Liver (tissue), 9 donors: ENCODE measurements around the gene BCAR1. TPM values are rescaled to one million over a fixed set of nuclear protein-coding genes. Genes with fewer than 3 reads are reported as not detected.

Source experiments
- DNase-seq: peaks from one replicate; pipeline ENCODE4 v3.0.0-alpha.2; 2017; ENCODE audit warnings: low spot score
- H3K27ac ChIP-seq, 2 donors: one replicate each; pipeline ENCODE4 v1.7.0; 2013; ENCODE audit warnings: inconsistent platforms in 2 of 2, low read length in 2 of 2, control low read depth in 1 of 2, low read depth in 1 of 2, mild to moderate bottlenecking in 1 of 2
- H3K27me3 ChIP-seq, 4 donors: one replicate each; pipeline versions ENCODE4 v1.6.1 to v1.7.0; 2013; ENCODE audit warnings: low read length in 3 of 4, inconsistent platforms in 1 of 4, mild to moderate bottlenecking in 1 of 4, moderate library complexity in 1 of 4; ENCODE audit not compliant: control insufficient read depth in 4 of 4, insufficient read depth in 4 of 4
- H3K36me3 ChIP-seq, 4 donors: one replicate each; pipeline versions ENCODE4 v1.6.1 to v1.7.0; 2013; ENCODE audit warnings: low read length in 3 of 4, mild to moderate bottlenecking in 3 of 4, low read depth in 1 of 4, moderate library complexity in 1 of 4; ENCODE audit not compliant: control insufficient read depth in 4 of 4, insufficient read depth in 3 of 4
- H3K4me1 ChIP-seq, 4 donors: one replicate each; pipeline versions ENCODE4 v1.6.1 to v1.7.0; 2013; ENCODE audit warnings: low read length in 3 of 4, mild to moderate bottlenecking in 3 of 4, moderate library complexity in 1 of 4; ENCODE audit not compliant: control insufficient read depth in 4 of 4, insufficient read depth in 4 of 4
- H3K4me3 ChIP-seq, 3 donors: one replicate each; pipeline versions ENCODE4 v1.6.1 to v1.7.0; 2013; ENCODE audit warnings: low read length in 3 of 3, control low read depth in 1 of 3, low read depth in 1 of 3, mild to moderate bottlenecking in 1 of 3
- H3K9ac ChIP-seq, 2 donors: one replicate each; pipeline ENCODE4 v1.7.0; 2013; ENCODE audit warnings: low read length in 2 of 2, mild to moderate bottlenecking in 2 of 2, moderate library complexity in 2 of 2, control low read depth in 1 of 2, low read depth in 1 of 2
- H3K9me3 ChIP-seq, 4 donors: one replicate each; pipeline versions ENCODE4 v1.6.1 to v1.7.0; 2013; ENCODE audit warnings: low read length in 3 of 4; ENCODE audit not compliant: control insufficient read depth in 4 of 4
- EGR1 ChIP-seq, 2 donors: IDR thresholded peaks; 2 replicates each; pipeline ENCODE4 v1.6.1; 2016 to 2018; ENCODE audit warnings: antibody characterized with exemption in 2 of 2, low read depth in 2 of 2
- FOXA1 ChIP-seq: IDR thresholded peaks from 2 replicates; pipeline ENCODE4 v1.6.1; 2016; ENCODE audit warnings: antibody characterized with exemption
- FOXA2 ChIP-seq: IDR thresholded peaks from 2 replicates; pipeline ENCODE4 v1.6.1; 2016; ENCODE audit warnings: antibody characterized with exemption
- GABPA ChIP-seq, 2 donors: IDR thresholded peaks in 1 of 2; conservative IDR thresholded peaks in 1 of 2; 2 replicates each; pipeline ENCODE4 v1.6.1; 2016; ENCODE audit warnings: antibody characterized with exemption in 2 of 2, mild to moderate bottlenecking in 1 of 2, moderate library complexity in 1 of 2
- HNF4A ChIP-seq, 2 donors: conservative IDR thresholded peaks; 2 replicates each; pipeline ENCODE4 v1.6.1; 2016; ENCODE audit warnings: antibody characterized with exemption in 2 of 2, mild to moderate bottlenecking in 2 of 2
- HNF4G ChIP-seq: IDR thresholded peaks from 2 replicates; pipeline ENCODE4 v1.6.1; 2016; ENCODE audit warnings: antibody characterized with exemption
- JUND ChIP-seq, 2 donors: IDR thresholded peaks; 2 replicates each; pipeline ENCODE4 v1.6.1; 2016; ENCODE audit warnings: antibody characterized with exemption in 2 of 2
- NR2F2 ChIP-seq: IDR thresholded peaks from 2 replicates; pipeline ENCODE4 v1.6.1; 2016; ENCODE audit warnings: antibody characterized with exemption
- RAD21 ChIP-seq, 2 donors: IDR thresholded peaks; 2 replicates each; pipeline ENCODE4 v1.6.1; 2016; ENCODE audit warnings: antibody characterized with exemption in 2 of 2, mild to moderate bottlenecking in 2 of 2
- RXRA ChIP-seq, 2 donors: IDR thresholded peaks; 2 replicates each; pipeline ENCODE4 v1.6.1; 2017 to 2018; ENCODE audit warnings: antibody characterized with exemption in 2 of 2, mild to moderate bottlenecking in 1 of 2
- SP1 ChIP-seq: IDR thresholded peaks from 2 replicates; pipeline ENCODE4 v1.6.1; 2018; ENCODE audit warnings: antibody characterized with exemption, mild to moderate bottlenecking
- TAF1 ChIP-seq: conservative IDR thresholded peaks from 2 replicates; pipeline ENCODE4 v1.6.1; 2016; ENCODE audit warnings: antibody characterized with exemption, mild to moderate bottlenecking
- YY1 ChIP-seq: IDR thresholded peaks from 2 replicates; pipeline ENCODE4 v1.6.1; 2016; ENCODE audit warnings: antibody characterized with exemption, mild to moderate bottlenecking
- WGBS: extraction: QIAGEN DNeasy Blood & Tissue Kit; methylation state at CpG from one replicate; pipeline ENCODE4 v1.1.7; 2013; 5-methylcytosine and 5-hydroxymethylcytosine counted together
- polyA plus RNA-seq, 2 donors: library from polyadenylated mRNA; stranded (reverse) in 1 of 2; unstranded in 1 of 2; fragments of 200-250 nt in 1 of 2; fragments of >200 nt in 1 of 2; fragmentation: Nextera tagmentation in 1 of 2; extraction: Ambion mirVana in 1 of 2; gene quantifications; one replicate each; pipeline versions ENCODE4 v1.2.1 to v1.2.3, GENCODE V29; 2013 to 2015
- total RNA-seq, 2 donors: library from RNA; depleted of rRNA; stranded (reverse); fragments of >200 nt; gene quantifications; one replicate each; pipeline ENCODE4 v1.2.3, GENCODE V29; 2014
- TF ChIP-seq, protein P1 (sequence below): IDR thresholded peaks from 2 replicates; pipeline ENCODE4 v1.6.1; 2016; ENCODE audit warnings: antibody characterized with exemption
- TF ChIP-seq, protein P2 (sequence below): IDR thresholded peaks from 2 replicates; pipeline ENCODE4 v1.6.1; 2016; ENCODE audit warnings: antibody characterized with exemption
- TF ChIP-seq, protein P3 (sequence below): IDR thresholded peaks from 2 replicates; pipeline ENCODE4 v1.6.1; 2016; ENCODE audit warnings: antibody characterized with exemption, mild to moderate bottlenecking
- TF ChIP-seq, protein P4 (sequence below): fragments of 150-350 bp; IDR thresholded peaks from 2 replicates; pipeline ENCODE4 v1.5.1; 2017; ENCODE audit warnings: improper control_type of control experiment, low read depth, low read length; ENCODE audit not compliant: missing input control
- TF ChIP-seq, protein P5 (sequence below): IDR thresholded peaks from 2 replicates; pipeline ENCODE4 v1.6.1; 2016; ENCODE audit warnings: antibody characterized with exemption
- donor health status: healthy.
- donor health status: healthy.
- donor health status: healthy.
- donor health status: healthy.
- donor health status: healthy.

Gene BCAR1
- total and polyA plus RNA-seq, 4 donors, result 10.1 to 32.2 (median 20.2) TPM

DNA sequence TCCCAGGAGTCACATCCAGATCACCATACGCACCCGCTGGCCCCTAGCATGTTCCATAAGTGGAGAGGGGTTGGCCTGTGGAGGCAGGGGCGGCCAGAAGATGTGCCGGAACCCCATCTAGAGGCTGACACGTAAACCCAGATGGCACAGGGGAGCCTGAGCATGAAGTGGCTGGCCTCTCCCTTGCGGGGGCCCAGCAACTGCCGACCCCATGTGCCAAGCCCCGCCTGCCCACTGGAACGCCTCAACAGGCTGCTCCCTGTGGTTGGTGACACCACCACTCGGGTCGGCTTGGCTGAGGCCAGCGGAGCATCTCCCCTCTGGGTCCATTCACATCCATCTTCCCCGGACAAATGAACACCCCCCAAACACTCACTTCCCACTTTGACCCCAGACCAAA lies 9.5 kb downstream of the BCAR1 start:
- TF ChIP-seq, protein P1, sequence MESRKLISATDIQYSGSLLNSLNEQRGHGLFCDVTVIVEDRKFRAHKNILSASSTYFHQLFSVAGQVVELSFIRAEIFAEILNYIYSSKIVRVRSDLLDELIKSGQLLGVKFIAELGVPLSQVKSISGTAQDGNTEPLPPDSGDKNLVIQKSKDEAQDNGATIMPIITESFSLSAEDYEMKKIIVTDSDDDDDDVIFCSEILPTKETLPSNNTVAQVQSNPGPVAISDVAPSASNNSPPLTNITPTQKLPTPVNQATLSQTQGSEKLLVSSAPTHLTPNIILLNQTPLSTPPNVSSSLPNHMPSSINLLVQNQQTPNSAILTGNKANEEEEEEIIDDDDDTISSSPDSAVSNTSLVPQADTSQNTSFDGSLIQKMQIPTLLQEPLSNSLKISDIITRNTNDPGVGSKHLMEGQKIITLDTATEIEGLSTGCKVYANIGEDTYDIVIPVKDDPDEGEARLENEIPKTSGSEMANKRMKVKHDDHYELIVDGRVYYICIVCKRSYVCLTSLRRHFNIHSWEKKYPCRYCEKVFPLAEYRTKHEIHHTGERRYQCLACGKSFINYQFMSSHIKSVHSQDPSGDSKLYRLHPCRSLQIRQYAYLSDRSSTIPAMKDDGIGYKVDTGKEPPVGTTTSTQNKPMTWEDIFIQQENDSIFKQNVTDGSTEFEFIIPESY, result no peak
- TF ChIP-seq YY1, result no peak
- no peak for TF ChIP-seq FOXA1
- TF ChIP-seq EGR1 (IDR thresholded peaks at IDR 0.05; ENCODE audit: low read depth in 2 of 2), result no peak
- TF ChIP-seq, protein P2, sequence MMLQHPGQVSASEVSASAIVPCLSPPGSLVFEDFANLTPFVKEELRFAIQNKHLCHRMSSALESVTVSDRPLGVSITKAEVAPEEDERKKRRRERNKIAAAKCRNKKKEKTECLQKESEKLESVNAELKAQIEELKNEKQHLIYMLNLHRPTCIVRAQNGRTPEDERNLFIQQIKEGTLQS, result no peak
- no peak for TF ChIP-seq HNF4A (conservative IDR thresholded peaks at IDR 0.05)
- TF ChIP-seq JUND (IDR thresholded peaks at IDR 0.05), result no peak
- no peak for TF ChIP-seq GABPA (IDR thresholded peaks at IDR 0.05 in 1 of 2, conservative IDR thresholded peaks at IDR 0.05 in 1 of 2)
- no peak for TF ChIP-seq RXRA (IDR thresholded peaks at IDR 0.05)
- TF ChIP-seq FOXA2, result no peak
- TF ChIP-seq TAF1, result no peak
- TF ChIP-seq RAD21 (IDR thresholded peaks at IDR 0.05), result no peak
- TF ChIP-seq, protein P3, sequence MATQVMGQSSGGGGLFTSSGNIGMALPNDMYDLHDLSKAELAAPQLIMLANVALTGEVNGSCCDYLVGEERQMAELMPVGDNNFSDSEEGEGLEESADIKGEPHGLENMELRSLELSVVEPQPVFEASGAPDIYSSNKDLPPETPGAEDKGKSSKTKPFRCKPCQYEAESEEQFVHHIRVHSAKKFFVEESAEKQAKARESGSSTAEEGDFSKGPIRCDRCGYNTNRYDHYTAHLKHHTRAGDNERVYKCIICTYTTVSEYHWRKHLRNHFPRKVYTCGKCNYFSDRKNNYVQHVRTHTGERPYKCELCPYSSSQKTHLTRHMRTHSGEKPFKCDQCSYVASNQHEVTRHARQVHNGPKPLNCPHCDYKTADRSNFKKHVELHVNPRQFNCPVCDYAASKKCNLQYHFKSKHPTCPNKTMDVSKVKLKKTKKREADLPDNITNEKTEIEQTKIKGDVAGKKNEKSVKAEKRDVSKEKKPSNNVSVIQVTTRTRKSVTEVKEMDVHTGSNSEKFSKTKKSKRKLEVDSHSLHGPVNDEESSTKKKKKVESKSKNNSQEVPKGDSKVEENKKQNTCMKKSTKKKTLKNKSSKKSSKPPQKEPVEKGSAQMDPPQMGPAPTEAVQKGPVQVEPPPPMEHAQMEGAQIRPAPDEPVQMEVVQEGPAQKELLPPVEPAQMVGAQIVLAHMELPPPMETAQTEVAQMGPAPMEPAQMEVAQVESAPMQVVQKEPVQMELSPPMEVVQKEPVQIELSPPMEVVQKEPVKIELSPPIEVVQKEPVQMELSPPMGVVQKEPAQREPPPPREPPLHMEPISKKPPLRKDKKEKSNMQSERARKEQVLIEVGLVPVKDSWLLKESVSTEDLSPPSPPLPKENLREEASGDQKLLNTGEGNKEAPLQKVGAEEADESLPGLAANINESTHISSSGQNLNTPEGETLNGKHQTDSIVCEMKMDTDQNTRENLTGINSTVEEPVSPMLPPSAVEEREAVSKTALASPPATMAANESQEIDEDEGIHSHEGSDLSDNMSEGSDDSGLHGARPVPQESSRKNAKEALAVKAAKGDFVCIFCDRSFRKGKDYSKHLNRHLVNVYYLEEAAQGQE, result no peak
- TF ChIP-seq NR2F2, result no peak
- no peak for TF ChIP-seq HNF4G
- TF ChIP-seq, protein P4, sequence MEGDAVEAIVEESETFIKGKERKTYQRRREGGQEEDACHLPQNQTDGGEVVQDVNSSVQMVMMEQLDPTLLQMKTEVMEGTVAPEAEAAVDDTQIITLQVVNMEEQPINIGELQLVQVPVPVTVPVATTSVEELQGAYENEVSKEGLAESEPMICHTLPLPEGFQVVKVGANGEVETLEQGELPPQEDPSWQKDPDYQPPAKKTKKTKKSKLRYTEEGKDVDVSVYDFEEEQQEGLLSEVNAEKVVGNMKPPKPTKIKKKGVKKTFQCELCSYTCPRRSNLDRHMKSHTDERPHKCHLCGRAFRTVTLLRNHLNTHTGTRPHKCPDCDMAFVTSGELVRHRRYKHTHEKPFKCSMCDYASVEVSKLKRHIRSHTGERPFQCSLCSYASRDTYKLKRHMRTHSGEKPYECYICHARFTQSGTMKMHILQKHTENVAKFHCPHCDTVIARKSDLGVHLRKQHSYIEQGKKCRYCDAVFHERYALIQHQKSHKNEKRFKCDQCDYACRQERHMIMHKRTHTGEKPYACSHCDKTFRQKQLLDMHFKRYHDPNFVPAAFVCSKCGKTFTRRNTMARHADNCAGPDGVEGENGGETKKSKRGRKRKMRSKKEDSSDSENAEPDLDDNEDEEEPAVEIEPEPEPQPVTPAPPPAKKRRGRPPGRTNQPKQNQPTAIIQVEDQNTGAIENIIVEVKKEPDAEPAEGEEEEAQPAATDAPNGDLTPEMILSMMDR, result no peak
- TF ChIP-seq, protein P5, sequence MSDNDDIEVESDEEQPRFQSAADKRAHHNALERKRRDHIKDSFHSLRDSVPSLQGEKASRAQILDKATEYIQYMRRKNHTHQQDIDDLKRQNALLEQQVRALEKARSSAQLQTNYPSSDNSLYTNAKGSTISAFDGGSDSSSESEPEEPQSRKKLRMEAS, result no peak
- TF ChIP-seq SP1, result no peak
- no peak overlapping the region for H3K4me3 ChIP-seq
- WGBS, result 94% methylated on average over 13 of the region's 13 CpGs
- H3K36me3 ChIP-seq, result peaks cover 8 to 17% (median 9%) of the 10 kb centered on the region in 4 donors
- H3K9ac ChIP-seq, result no peak overlapping the region
- no peaks in the 10 kb centered on the region for H3K9me3 ChIP-seq
- DNase-seq, result no peak
- H3K27ac ChIP-seq, result no peak overlapping the region
- peaks cover 3 to 27% (median 17%) of the 10 kb centered on the region in 4 donors for H3K4me1 ChIP-seq
- H3K27me3 ChIP-seq, result no peaks in the 10 kb centered on the region
